Brain microvascular endothelial cell (primary cell): ENCODE measurements around the gene PKP3.
"Not testable (repeated sequence)": the region's sequence is repeated elsewhere in the genome, so short reads cannot be mapped to it uniquely, and the experiment has no call there.

ENCODE experiments used
- DNase-seq: peaks from one replicate; pipeline ENCODE4 v3.0.0-alpha.2; 2020
- H3K27ac ChIP-seq: fragments of 250-450 bp; sonication (Bioruptor Pico); 2 replicates; pipeline ENCODE4 v1.5.1; 2020; ENCODE audit warnings: mild to moderate bottlenecking, moderate library complexity
- H3K27me3 ChIP-seq: fragments of 250-450 bp; sonication (Bioruptor Pico); replicated peaks from 2 replicates; pipeline ENCODE4 v1.5.1; 2020; ENCODE audit warnings: mild to moderate bottlenecking
- H3K36me3 ChIP-seq: fragments of 250-450 bp; sonication (Bioruptor Pico); replicated peaks from 2 replicates; pipeline ENCODE4 v1.5.1; 2020; ENCODE audit warnings: mild to moderate bottlenecking
- H3K4me3 ChIP-seq: 2 replicates; pipeline ENCODE4 v1.5.1; 2011; ENCODE audit warnings: low read depth, mild to moderate bottlenecking, control low read depth, low read length, moderate library complexity
- CTCF ChIP-seq: IDR thresholded peaks from 2 replicates; pipeline ENCODE4 v1.5.1; 2011; ENCODE audit warnings: low read depth, mild to moderate bottlenecking, moderate library complexity, low read length, control low read depth, inconsistent platforms; ENCODE audit errors: missing control alignments
- in situ Hi-C: cut with HindIII; loops from 2 replicates; pipeline ENCODE4 v1.10.0; 2017; ENCODE audit warnings: low sequenced_read_pairs, low pct_ligation_motif_present

PKP3 gene

GRCh38 chr11:407651-408123 lies 13.7 kb downstream of the PKP3 start:
- no peak overlapping the region for H3K4me3 ChIP-seq
- no peak for DNase-seq
- H3K27me3 ChIP-seq: no peaks in the 10 kb centered on the region
- no peaks in the 10 kb centered on the region for H3K36me3 ChIP-seq
- no peak overlapping the region for H3K27ac ChIP-seq
- in situ Hi-C loops: no loop called here
- TF ChIP-seq CTCF: no peak

GRCh38 chr11:408154-409007 lies 14.4 kb downstream of the PKP3 start:
- H3K4me3 ChIP-seq: no peak overlapping the region
- no peak for DNase-seq
- in situ Hi-C loops: no loop called here
- no peaks in the 10 kb centered on the region for H3K36me3 ChIP-seq
- H3K27me3 ChIP-seq: no peaks in the 10 kb centered on the region
- TF ChIP-seq CTCF: no peak
- no peak overlapping the region for H3K27ac ChIP-seq

GRCh38 chr11:409008-409599 lies 15.1 kb downstream of the PKP3 start:
- no peak for TF ChIP-seq CTCF
- DNase-seq: no peak
- Histone ChIP-seq H3K4me3 (no peak overlapping the region), H3K36me3 (no peaks in the 10 kb centered on the region), H3K27me3 (no peaks in the 10 kb centered on the region), H3K27ac (no peak overlapping the region)
- in situ Hi-C loops: no loop called here

GRCh38 chr11:409600-410483 lies 15.8 kb downstream of the PKP3 start:
- Histone ChIP-seq H3K27ac (no peak overlapping the region), H3K27me3 (no peaks in the 10 kb centered on the region), H3K36me3 (no peaks in the 10 kb centered on the region), H3K4me3 (no peak overlapping the region)
- no peak for DNase-seq
- in situ Hi-C loops: no loop called here
- TF ChIP-seq CTCF: no peak

GRCh38 chr11:410711-411110 lies 16.7 kb downstream of the PKP3 start:
- H3K4me3 ChIP-seq, H3K27me3 ChIP-seq, in situ Hi-C loops, DNase-seq, H3K27ac ChIP-seq, H3K36me3 ChIP-seq: not testable (repeated sequence)

- H3K4me3 ChIP-seq, H3K27ac ChIP-seq, H3K36me3 ChIP-seq, H3K27me3 ChIP-seq, in situ Hi-C loops, DNase-seq: not testable (repeated sequence)
These were observed 17.5 kb downstream of the PKP3 start for GRCh38 chr11:411520-411919.
